Activated CD8-positive, alpha-beta T cell treated with anti-CD3 and anti-CD28 coated beads for 36 hours (primary cell): ENCODE data around the gene ZYX. TPM values are rescaled to one million over a fixed set of nuclear protein-coding genes. Genes with fewer than 3 reads are reported as not detected.
A peak's percentile ranks its signal among the peaks of the same experiment; 100 is the strongest.

Experiments
- ATAC-seq: fragments of 200-7000 bp; cut with Tn5 transposase; one replicate; pipeline ENCODE4 v1.10.0; 2021; ENCODE audit warnings: mild to moderate bottlenecking, moderate library complexity
- CTCF ChIA-PET: fragments of 350-600 bp; sonication (Branson Sonifier 250); formaldehyde crosslinking; loops from one replicate; lab custom pipeline; 2021; ENCODE audit warnings: antibody characterized with exemption; lab: Charles Lee
- POLR2A ChIA-PET: fragments of 350-600 bp; sonication (Branson Sonifier 250); formaldehyde crosslinking; loops from one replicate; lab custom pipeline; 2021; ENCODE audit warnings: antibody characterized with exemption; lab: Charles Lee
- DNase-seq: peaks from one replicate; pipeline ENCODE4 v3.0.0-alpha.2; 2020
- H3K27ac Mint-ChIP-seq: one replicate; pipeline ENCODE4 v1.8.0; 2021; ENCODE audit warnings: mild to moderate bottlenecking, mixed read lengths
- H3K27me3 Mint-ChIP-seq: one replicate; pipeline ENCODE4 v1.8.0; 2021; ENCODE audit warnings: mixed read lengths
- H3K36me3 Mint-ChIP-seq: one replicate; pipeline ENCODE4 v1.8.0; 2021; ENCODE audit warnings: low read depth, mixed read lengths
- H3K4me1 Mint-ChIP-seq: one replicate; pipeline ENCODE4 v1.8.0; 2021; ENCODE audit warnings: low read depth, mixed read lengths
- H3K4me3 Mint-ChIP-seq: one replicate; pipeline ENCODE4 v1.8.0; 2021; ENCODE audit warnings: mild to moderate bottlenecking, moderate library complexity, mixed read lengths
- H3K9me3 Mint-ChIP-seq: one replicate; pipeline ENCODE4 v1.8.0; 2021; ENCODE audit warnings: mixed read lengths
- CTCF ChIP-seq: fragments of 200-600 bp; IDR thresholded peaks from one replicate; pipeline ENCODE4 v1.8.0; 2022; ENCODE audit warnings: antibody characterized with exemption, mild to moderate bottlenecking
- intact Hi-C: fragments of 100-400 bp; cut with micrococcal nuclease; formaldehyde crosslinking; loops from one replicate; pipeline ENCODE4 v1.10.0; 2022
- total RNA-seq, 2 experiments: library from RNA; stranded (reverse); gene quantifications; one replicate each; pipeline ENCODE4 v1.2.3, GENCODE V29; 2021

Gene ZYX
- total RNA-seq, 2 experiments from 2014 or later = 111 to 120 TPM

- Mint-ChIP-seq H3K4me3 (no peak overlapping the region), H3K36me3 (peaks cover 3% of the 10 kb centered on the region), H3K9me3 (no peaks in the 10 kb centered on the region), H3K27me3 (no peaks in the 10 kb centered on the region), H3K27ac (peak overlapping the region; percentile 43), H3K4me1 (peaks cover 15% of the 10 kb centered on the region)
- no peak for TF ChIP-seq CTCF
- CTCF ChIA-PET = interaction anchor here (0.6 to 2.1 kb wide), 6 partner anchors 8 to 142 kb away, joined by 3 to 8 read pairs (median 6); partner anchors contain the start of gene EPHA1
- intact Hi-C loops = no loop called here
- POLR2A ChIA-PET = interaction anchor here (0.6 to 2.3 kb wide), 6 partner anchors 13 to 120 kb away, joined by 3 to 8 read pairs (median 4); partner anchors contain the start of gene GSTK1
- ATAC-seq (no peak), DNase-seq (no peak)
Observed at GRCh38 chr7:143382791-143383641, 1.9 kb downstream of the ZYX start.

- Mint-ChIP-seq H3K36me3 (peaks cover 3% of the 10 kb centered on the region), H3K4me3 (no peak overlapping the region), H3K4me1 (peaks cover 9% of the 10 kb centered on the region), H3K9me3 (no peaks in the 10 kb centered on the region), H3K27ac (peak overlapping the region; percentile 26), H3K27me3 (no peaks in the 10 kb centered on the region)
- no peak for TF ChIP-seq CTCF
- POLR2A ChIA-PET = interaction anchor here (0.6 to 2.3 kb wide), 9 partner anchors 8 to 575 kb away, joined by 3 to 11 read pairs (median 4); partner anchors contain the start of genes EPHA1 and GSTK1
- ATAC-seq (no peak), DNase-seq (no peak)
- CTCF ChIA-PET = interaction anchor here (0.8 to 2.1 kb wide), 10 partner anchors 9 to 168 kb away, joined by 3 to 14 read pairs (median 7); partner anchors contain the start of gene EPHA1
- intact Hi-C loops = no loop called here
Observed at GRCh38 chr7:143383642-143383957, 2.5 kb downstream of the ZYX start.

GRCh38 chr7:143384148-143384547, 3.0 kb downstream of the ZYX start:
- Mint-ChIP-seq H3K9me3 (no peaks in the 10 kb centered on the region), H3K4me3 (no peak overlapping the region), H3K36me3 (peaks cover 4% of the 10 kb centered on the region), H3K4me1 (peaks cover 5% of the 10 kb centered on the region), H3K27ac (no peak overlapping the region), H3K27me3 (no peaks in the 10 kb centered on the region)
- CTCF ChIA-PET = interaction anchor here (0.8 to 2.1 kb wide), 11 partner anchors 9 to 169 kb away, joined by 3 to 14 read pairs (median 7); partner anchors contain the start of gene EPHA1
- DNase-seq = no peak
- no peak for TF ChIP-seq CTCF
- no peak for ATAC-seq
- intact Hi-C loops = no loop called here
- POLR2A ChIA-PET = interaction anchor here (0.7 to 2.3 kb wide), 11 partner anchors 8 to 575 kb away, joined by 3 to 11 read pairs (median 4); partner anchors contain the start of genes EPHA1 and GSTK1

- no peak for TF ChIP-seq CTCF
- Mint-ChIP-seq H3K4me3 (no peak overlapping the region), H3K27ac (no peak overlapping the region), H3K9me3 (no peaks in the 10 kb centered on the region), H3K36me3 (peaks cover 12% of the 10 kb centered on the region), H3K27me3 (no peaks in the 10 kb centered on the region), H3K4me1 (peaks cover 9% of the 10 kb centered on the region)
- intact Hi-C loops = no loop called here
- ChIA-PET CTCF (interaction anchor here (1.1 to 2.1 kb wide), 9 partner anchors 8 to 145 kb away, joined by 3 to 14 read pairs (median 7); partner anchors contain the start of gene EPHA1), POLR2A (interaction anchor here (0.6 to 2.3 kb wide), 10 partner anchors 7 to 576 kb away, joined by 3 to 11 read pairs (median 4); partner anchors contain the start of genes EPHA1 and GSTK1)
- DNase-seq (no peak), ATAC-seq (no peak)
Observed at GRCh38 chr7:143384661-143385631, 3.8 kb downstream of the ZYX start.
